Measurements from ENCODE around the gene RRM1. TPM values are rescaled to one million over a fixed set of nuclear protein-coding genes. Genes with fewer than 3 reads are reported as not detected.
"Not testable (repeated sequence)": the region's sequence is repeated elsewhere in the genome, so short reads cannot be mapped to it uniquely, and the experiment has no call there.

RRM1 gene
- polyA plus RNA-seq, 4 donors, result 68.5 to 77.6 (median 68.9) TPM

GRCh38 chr11:4127357-4127756, 32.8 kb downstream of the RRM1 start:
- DNase-seq (ENCODE audit: low read depth in 4 of 4, low spot score in 2 of 4), result no peak

- not testable (repeated sequence) for DNase-seq (ENCODE audit: low read depth in 4 of 4, low spot score in 2 of 4)
Measured at GRCh38 chr11:4130219-4130618, 35.6 kb downstream of the RRM1 start.

- no peak for DNase-seq (ENCODE audit: low read depth in 4 of 4, low spot score in 2 of 4)
Measured at GRCh38 chr11:4134806-4135205, 40.2 kb downstream of the RRM1 start.

- no peak for DNase-seq (ENCODE audit: low read depth in 4 of 4, low spot score in 2 of 4)
Measured at GRCh38 chr11:4138497-4138896, 43.9 kb downstream of the RRM1 start.

- DNase-seq (ENCODE audit: low read depth in 4 of 4, low spot score in 2 of 4), result no peak
Measured at GRCh38 chr11:4140067-4140636, 45.6 kb downstream of the RRM1 start.

- DNase-seq (ENCODE audit: low read depth in 4 of 4, low spot score in 2 of 4), result no peak
Measured at GRCh38 chr11:4146070-4146771, 51.6 kb downstream of the RRM1 start.

- DNase-seq (ENCODE audit: low read depth in 4 of 4, low spot score in 2 of 4), result no peak
Measured at GRCh38 chr11:4146772-4147098, 52.1 kb downstream of the RRM1 start.

- no peak for DNase-seq (ENCODE audit: low read depth in 4 of 4, low spot score in 2 of 4)
Measured at GRCh38 chr11:4154503-4154902, 59.9 kb downstream of the RRM1 start.

GRCh38 chr11:4156571-4156970, 62.0 kb downstream of the RRM1 start:
- no peak for DNase-seq (ENCODE audit: low read depth in 4 of 4, low spot score in 2 of 4)

- not testable (repeated sequence) for DNase-seq (ENCODE audit: low read depth in 4 of 4, low spot score in 2 of 4)
Measured at GRCh38 chr11:4158818-4159217, 64.2 kb downstream of the RRM1 start.

GRCh38 chr11:4161305-4161704, 66.7 kb downstream of the RRM1 start:
- no peak for DNase-seq (ENCODE audit: low read depth in 4 of 4, low spot score in 2 of 4)

GRCh38 chr11:4164884-4165590, 70.4 kb downstream of the RRM1 start:
- no peak for DNase-seq (ENCODE audit: low read depth in 4 of 4, low spot score in 2 of 4)

GRCh38 chr11:4167292-4167691, 72.7 kb downstream of the RRM1 start:
- DNase-seq (ENCODE audit: low read depth in 4 of 4, low spot score in 2 of 4), result no peak

- DNase-seq (ENCODE audit: low read depth in 4 of 4, low spot score in 2 of 4), result no peak
Measured at GRCh38 chr11:4167758-4168157, 73.2 kb downstream of the RRM1 start.

- not testable (repeated sequence) for DNase-seq (ENCODE audit: low read depth in 4 of 4, low spot score in 2 of 4)
Measured at GRCh38 chr11:4175620-4176350, 81.2 kb downstream of the RRM1 start.

- DNase-seq (ENCODE audit: low read depth in 4 of 4, low spot score in 2 of 4), result no peak
Measured at GRCh38 chr11:4178813-4179662, 84.4 kb downstream of the RRM1 start.

- no peak for DNase-seq (ENCODE audit: low read depth in 4 of 4, low spot score in 2 of 4)
Measured at GRCh38 chr11:4180441-4181183, 86.0 kb downstream of the RRM1 start.

- peak; percentile 6 to 36 (median 14) for DNase-seq (ENCODE audit: low read depth in 4 of 4, low spot score in 2 of 4)
Measured at GRCh38 chr11:4181782-4182721, 87.5 kb downstream of the RRM1 start.

Data from left renal cortex interstitium (tissue), 4 donors.